Caco-2 (cell line): ENCODE results near the gene PHF21B. TPM values are rescaled to one million over a fixed set of nuclear protein-coding genes. Genes with fewer than 3 reads are reported as not detected.

ENCODE experiments used
- BruUV-seq: library from RNA; stranded (reverse); fragments of 400-500 nt; replicated peaks from 2 replicates; lab custom pipeline; 2021; lab: Mats Ljungman, UMichigan
- CTCF ChIA-PET: fragments of 300-600 bp; sonication (Branson Sonifier 250); formaldehyde crosslinking; loops from one replicate; lab custom pipeline; 2022; ENCODE audit warnings: antibody characterized with exemption; lab: Charles Lee
- POLR2A ChIA-PET: fragments of 300-600 bp; sonication (Branson Sonifier 250); formaldehyde crosslinking; loops from one replicate; lab custom pipeline; 2022; ENCODE audit warnings: antibody characterized with exemption; lab: Charles Lee
- DNase-seq, 2 experiments: peaks; one replicate each; pipeline versions ENCODE4 v3.0.0 to v3.0.0-alpha.2; 2020 to 2022
- H3K27me3 ChIP-seq: replicated peaks from 2 replicates; pipeline ENCODE4 v1.6.0; 2011; ENCODE audit warnings: low read length; ENCODE audit not compliant: control insufficient read depth, insufficient read depth
- H3K36me3 ChIP-seq: 2 replicates; pipeline ENCODE4 v1.5.1; 2011; ENCODE audit warnings: low read length; ENCODE audit not compliant: control insufficient read depth, insufficient read depth
- H3K4me1 ChIP-seq: fragments of 250-450 bp; sonication (Bioruptor Pico); 2 replicates; pipeline ENCODE4 v1.5.1; 2020; ENCODE audit warnings: mild to moderate bottlenecking
- H3K4me3 ChIP-seq: 2 replicates; pipeline ENCODE4 v1.5.1; 2011; ENCODE audit warnings: low read depth, mild to moderate bottlenecking, control low read depth, low read length
- H3K9me3 ChIP-seq: fragments of 250-450 bp; sonication (Bioruptor Pico); 2 replicates; pipeline ENCODE4 v1.5.1; 2020; ENCODE audit warnings: mild to moderate bottlenecking, moderate library complexity
- H3K27ac Mint-ChIP-seq: one replicate; pipeline ENCODE4 v1.8.0; 2022; ENCODE audit warnings: mixed read lengths; ENCODE audit not compliant: unreplicated experiment
- H3K27me3 Mint-ChIP-seq: one replicate; pipeline ENCODE4 v1.8.0; 2022; ENCODE audit warnings: mixed read lengths; ENCODE audit not compliant: insufficient read depth, unreplicated experiment
- H3K36me3 Mint-ChIP-seq: one replicate; pipeline ENCODE4 v1.8.0; 2022; ENCODE audit warnings: mild to moderate bottlenecking, mixed read lengths; ENCODE audit not compliant: insufficient read depth, unreplicated experiment
- H3K4me1 Mint-ChIP-seq: one replicate; pipeline ENCODE4 v1.8.0; 2022; ENCODE audit warnings: low read depth, mixed read lengths; ENCODE audit not compliant: unreplicated experiment
- H3K4me3 Mint-ChIP-seq: one replicate; pipeline ENCODE4 v1.8.0; 2022; ENCODE audit warnings: mild to moderate bottlenecking, moderate library complexity, mixed read lengths; ENCODE audit not compliant: unreplicated experiment
- H3K9me3 Mint-ChIP-seq: one replicate; pipeline ENCODE4 v1.8.0; 2022; ENCODE audit warnings: mixed read lengths; ENCODE audit not compliant: unreplicated experiment
- intact Hi-C: fragments of 100-400 bp; cut with micrococcal nuclease; formaldehyde crosslinking; loops from one replicate; pipeline ENCODE4 v1.10.0; 2022; ENCODE audit not compliant: unreplicated experiment
- total RNA-seq: library from RNA; stranded (reverse); gene quantifications from 2 replicates; pipeline ENCODE4 v1.2.3, GENCODE V29; 2022
- TF ChIP-seq, protein P1 (sequence below), 2 experiments: fragments of 200-600 bp in 1 of 2; IDR thresholded peaks; 1 replicate in 1 of 2; 2 replicates in 1 of 2; pipeline versions ENCODE4 v1.5.1 to v1.8.0; 2011 to 2022; ENCODE audit warnings: antibody characterized with exemption in 1 of 2, control low read depth in 1 of 2, inconsistent platforms in 1 of 2, low read depth in 1 of 2, low read length in 1 of 2, mild to moderate bottlenecking in 1 of 2, moderate library complexity in 1 of 2; ENCODE audit not compliant: insufficient read depth in 1 of 2, severe bottlenecking in 1 of 2, unreplicated experiment in 1 of 2

Gene PHF21B
- total RNA-seq, 1 experiment from 2014 or later: 0.98 TPM

- no peaks in the 10 kb centered on the region for H3K27me3 ChIP-seq
- TF ChIP-seq, protein P1, sequence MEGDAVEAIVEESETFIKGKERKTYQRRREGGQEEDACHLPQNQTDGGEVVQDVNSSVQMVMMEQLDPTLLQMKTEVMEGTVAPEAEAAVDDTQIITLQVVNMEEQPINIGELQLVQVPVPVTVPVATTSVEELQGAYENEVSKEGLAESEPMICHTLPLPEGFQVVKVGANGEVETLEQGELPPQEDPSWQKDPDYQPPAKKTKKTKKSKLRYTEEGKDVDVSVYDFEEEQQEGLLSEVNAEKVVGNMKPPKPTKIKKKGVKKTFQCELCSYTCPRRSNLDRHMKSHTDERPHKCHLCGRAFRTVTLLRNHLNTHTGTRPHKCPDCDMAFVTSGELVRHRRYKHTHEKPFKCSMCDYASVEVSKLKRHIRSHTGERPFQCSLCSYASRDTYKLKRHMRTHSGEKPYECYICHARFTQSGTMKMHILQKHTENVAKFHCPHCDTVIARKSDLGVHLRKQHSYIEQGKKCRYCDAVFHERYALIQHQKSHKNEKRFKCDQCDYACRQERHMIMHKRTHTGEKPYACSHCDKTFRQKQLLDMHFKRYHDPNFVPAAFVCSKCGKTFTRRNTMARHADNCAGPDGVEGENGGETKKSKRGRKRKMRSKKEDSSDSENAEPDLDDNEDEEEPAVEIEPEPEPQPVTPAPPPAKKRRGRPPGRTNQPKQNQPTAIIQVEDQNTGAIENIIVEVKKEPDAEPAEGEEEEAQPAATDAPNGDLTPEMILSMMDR (IDR thresholded peaks at IDR 0.05; ENCODE audit: insufficient read depth in 1 of 2, low read depth in 1 of 2, low read length in 1 of 2, severe bottlenecking in 1 of 2, unreplicated experiment in 1 of 2): no peak
- Mint-ChIP-seq H3K27me3 (peaks cover 8% of the 10 kb centered on the region), H3K4me3 (no peak overlapping the region), H3K36me3 (peaks cover 6% of the 10 kb centered on the region), H3K4me1 (peaks cover 7% of the 10 kb centered on the region), H3K9me3 (peaks cover 10% of the 10 kb centered on the region), H3K27ac (no peak overlapping the region)
- peaks cover 8% of the 10 kb centered on the region; the same call in 1 of the 2 replicates for H3K4me1 ChIP-seq
- BruUV-seq: no TSS peak
- intact Hi-C loops: no loop called here
- ChIA-PET CTCF (interaction anchor here (0.6 kb wide), 1 partner anchor 93 kb away, joined by 7 read pairs; no protein-coding TSS in a partner anchor), POLR2A (no interaction called here)
- no peak overlapping the region for H3K4me3 ChIP-seq
- H3K9me3 ChIP-seq: peaks cover 4% of the 10 kb centered on the region; the same call in 1 of the 2 replicates
- H3K36me3 ChIP-seq: no peaks in the 10 kb centered on the region
- DNase-seq: no peak
Observed at GRCh38 chr22:44926491-44927415, 83.1 kb downstream of the PHF21B start.

DNA sequence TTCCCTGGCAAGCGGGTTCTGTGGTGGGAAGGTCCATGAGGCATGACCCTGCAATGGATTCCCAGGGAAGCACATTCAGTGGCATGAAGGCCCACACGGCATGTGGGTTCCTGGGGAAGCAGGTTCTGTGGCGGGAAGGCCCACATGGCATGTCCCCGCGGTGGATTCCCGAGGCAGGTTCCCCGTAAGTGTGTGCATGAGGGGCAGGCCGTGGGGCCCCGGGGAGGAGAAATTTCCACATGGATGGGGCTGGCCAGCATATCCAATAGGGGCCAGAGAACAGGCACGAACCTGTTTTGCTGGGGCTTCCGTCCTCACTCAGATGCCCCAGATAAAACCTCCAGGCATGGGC lies 83.7 kb downstream of the PHF21B start:
- peaks cover 8% of the 10 kb centered on the region; the same call in 1 of the 2 replicates for H3K4me1 ChIP-seq
- no TSS peak for BruUV-seq
- H3K4me1 Mint-ChIP-seq: peaks cover 7% of the 10 kb centered on the region
- no peak overlapping the region for H3K4me3 ChIP-seq
- peaks cover 4% of the 10 kb centered on the region; the same call in 1 of the 2 replicates for H3K9me3 ChIP-seq
- H3K27me3 Mint-ChIP-seq: peaks cover 6% of the 10 kb centered on the region
- DNase-seq: peak in 1 of 2 experiments; percentile 24
- ChIA-PET CTCF (no interaction called here), POLR2A (no interaction called here)
- TF ChIP-seq, protein P1 (IDR thresholded peaks at IDR 0.05; ENCODE audit: insufficient read depth in 1 of 2, low read depth in 1 of 2, low read length in 1 of 2, severe bottlenecking in 1 of 2, unreplicated experiment in 1 of 2): no peak
- H3K27ac Mint-ChIP-seq: no peak overlapping the region
- no peaks in the 10 kb centered on the region for H3K36me3 ChIP-seq
- no peaks in the 10 kb centered on the region for H3K27me3 ChIP-seq
- peaks cover 6% of the 10 kb centered on the region for H3K36me3 Mint-ChIP-seq
- H3K4me3 Mint-ChIP-seq: no peak overlapping the region
- peaks cover 10% of the 10 kb centered on the region for H3K9me3 Mint-ChIP-seq
- intact Hi-C loops: no loop called here

GRCh38 chr22:44925465-44926123 lies 84.2 kb downstream of the PHF21B start:
- no peak overlapping the region for H3K4me3 Mint-ChIP-seq
- peaks cover 8% of the 10 kb centered on the region; the same call in 1 of the 2 replicates for H3K4me1 ChIP-seq
- no TSS peak for BruUV-seq
- TF ChIP-seq, protein P1 (IDR thresholded peaks at IDR 0.05; ENCODE audit: insufficient read depth in 1 of 2, low read depth in 1 of 2, low read length in 1 of 2, severe bottlenecking in 1 of 2, unreplicated experiment in 1 of 2): no peak
- no peak for DNase-seq
- peaks cover 6% of the 10 kb centered on the region for H3K36me3 Mint-ChIP-seq
- H3K27me3 ChIP-seq: no peaks in the 10 kb centered on the region
- peaks cover 4% of the 10 kb centered on the region; the same call in 1 of the 2 replicates for H3K9me3 ChIP-seq
- peaks cover 6% of the 10 kb centered on the region for H3K27me3 Mint-ChIP-seq
- no peak overlapping the region for H3K4me3 ChIP-seq
- H3K4me1 Mint-ChIP-seq: peaks cover 7% of the 10 kb centered on the region
- CTCF ChIA-PET: no interaction called here
- POLR2A ChIA-PET: no interaction called here
- H3K36me3 ChIP-seq: no peaks in the 10 kb centered on the region
- peaks cover 10% of the 10 kb centered on the region for H3K9me3 Mint-ChIP-seq
- H3K27ac Mint-ChIP-seq: no peak overlapping the region
- intact Hi-C loops: no loop called here
